ENCODE measurements around the gene BCL11A. TPM values are rescaled to one million over a fixed set of nuclear protein-coding genes. Genes with fewer than 3 reads are reported as not detected.

BCL11A gene
- total RNA-seq, 6 donors from 2014 or later: 2.7 to 12.7 (median 5.4) TPM

- ATAC-seq (ENCODE audit: low FRiP score in 2 of 2) (no peak), DNase-seq (no peak)
- H3K9me3 ChIP-seq: no peaks in the 10 kb centered on the region
- no peaks in the 10 kb centered on the region for H3K4me1 ChIP-seq
- H3K4me3 ChIP-seq: no peak overlapping the region
- no peaks in the 10 kb centered on the region for H3K36me3 ChIP-seq
- no peaks in the 10 kb centered on the region for H3K27me3 ChIP-seq
- TF ChIP-seq POLR2A (IDR thresholded peaks at IDR 0.05) (no peak), EP300 (IDR thresholded peaks at IDR 0.05) (no peak), POLR2AphosphoS5 (IDR thresholded peaks at IDR 0.05) (no peak), CTCF (IDR thresholded peaks at IDR 0.05) (no peak)
- H3K27ac ChIP-seq: no peak overlapping the region
- 70 to 72% methylated on average over 7 of the region's 7 CpGs for WGBS, 2 donors
Observed at GRCh38 chr2:60406192-60406591, 147.3 kb downstream of the BCL11A start.

- Histone ChIP-seq H3K9me3 (no peaks in the 10 kb centered on the region), H3K27me3 (no peaks in the 10 kb centered on the region), H3K36me3 (no peaks in the 10 kb centered on the region), H3K4me1 (no peaks in the 10 kb centered on the region), H3K4me3 (no peak overlapping the region), H3K27ac (no peak overlapping the region)
- no peak for ATAC-seq (ENCODE audit: low FRiP score in 2 of 2)
- peak in 1 of 2 donors; percentile 22 for TF ChIP-seq POLR2AphosphoS5 (IDR thresholded peaks at IDR 0.05)
- no peak for TF ChIP-seq POLR2A (IDR thresholded peaks at IDR 0.05)
- TF ChIP-seq CTCF (IDR thresholded peaks at IDR 0.05): no peak
- no peak for DNase-seq
- WGBS, 2 donors: 69 to 81% methylated on average over 7 of the region's 7 CpGs
Observed at GRCh38 chr2:60405271-60405919, 148.1 kb downstream of the BCL11A start.

Other genes starting within 250 kb of the BCL11A start
- gene PAPOLG, start 202.6 kb upstream of the BCL11A start, total RNA-seq: 10 to 100 TPM in 5 of 6 donors, 1 to 10 TPM in 1; 9.6 to 23.0 (median 12.8) TPM

All from upper lobe of left lung (tissue), 6 donors.